ENCODE measurements around the gene ZSWIM1.
"Not testable (repeated sequence)": the region's sequence is repeated elsewhere in the genome, so short reads cannot be mapped to it uniquely, and the experiment has no call there.

The ZSWIM1 gene

DNA sequence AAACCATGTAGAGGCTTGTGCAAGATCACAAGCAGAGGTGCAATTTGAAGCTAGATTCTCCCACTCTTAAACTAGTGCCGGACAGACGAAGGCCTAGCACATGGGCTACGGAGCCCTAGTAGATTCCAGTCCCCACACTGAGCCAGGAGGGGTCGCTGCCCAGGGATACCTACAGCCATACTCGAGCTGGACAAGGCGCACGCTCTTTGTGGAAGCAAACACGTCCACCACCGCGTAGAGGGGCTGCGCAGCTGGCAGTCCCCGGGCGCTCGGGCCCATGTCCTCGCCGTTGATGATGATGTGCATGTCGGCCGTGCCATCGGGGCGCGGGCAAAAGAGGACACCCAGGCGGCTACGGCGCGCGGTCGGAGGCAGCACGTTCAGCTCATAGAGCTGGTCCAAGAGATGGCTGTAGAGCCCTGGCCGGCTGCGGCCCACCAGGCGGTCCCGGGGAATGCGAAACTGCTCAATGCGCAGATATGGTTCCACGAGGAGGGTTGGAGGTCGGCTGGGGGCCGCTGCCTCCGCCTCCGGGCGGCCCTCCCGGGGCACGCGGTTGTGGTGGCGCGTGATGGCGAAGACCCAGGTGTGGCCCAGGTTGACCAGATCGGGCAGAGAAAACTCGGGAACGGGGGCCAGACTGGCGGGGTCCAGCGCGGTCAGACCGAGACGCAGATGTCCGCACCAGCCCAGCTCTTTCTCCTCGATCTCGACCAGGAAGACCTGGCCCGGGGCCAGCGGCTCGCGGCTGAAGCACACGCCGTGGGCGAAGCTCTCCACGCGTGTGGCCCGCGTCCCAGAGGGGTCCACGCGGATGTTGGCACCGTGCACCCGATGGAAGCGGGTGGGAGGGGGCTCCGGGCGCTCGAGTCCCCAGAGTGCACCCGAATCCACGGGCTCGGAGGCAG lies 9.3 kb downstream of the ZSWIM1 start:
- peak; percentile 57 for DNase-seq

DNA sequence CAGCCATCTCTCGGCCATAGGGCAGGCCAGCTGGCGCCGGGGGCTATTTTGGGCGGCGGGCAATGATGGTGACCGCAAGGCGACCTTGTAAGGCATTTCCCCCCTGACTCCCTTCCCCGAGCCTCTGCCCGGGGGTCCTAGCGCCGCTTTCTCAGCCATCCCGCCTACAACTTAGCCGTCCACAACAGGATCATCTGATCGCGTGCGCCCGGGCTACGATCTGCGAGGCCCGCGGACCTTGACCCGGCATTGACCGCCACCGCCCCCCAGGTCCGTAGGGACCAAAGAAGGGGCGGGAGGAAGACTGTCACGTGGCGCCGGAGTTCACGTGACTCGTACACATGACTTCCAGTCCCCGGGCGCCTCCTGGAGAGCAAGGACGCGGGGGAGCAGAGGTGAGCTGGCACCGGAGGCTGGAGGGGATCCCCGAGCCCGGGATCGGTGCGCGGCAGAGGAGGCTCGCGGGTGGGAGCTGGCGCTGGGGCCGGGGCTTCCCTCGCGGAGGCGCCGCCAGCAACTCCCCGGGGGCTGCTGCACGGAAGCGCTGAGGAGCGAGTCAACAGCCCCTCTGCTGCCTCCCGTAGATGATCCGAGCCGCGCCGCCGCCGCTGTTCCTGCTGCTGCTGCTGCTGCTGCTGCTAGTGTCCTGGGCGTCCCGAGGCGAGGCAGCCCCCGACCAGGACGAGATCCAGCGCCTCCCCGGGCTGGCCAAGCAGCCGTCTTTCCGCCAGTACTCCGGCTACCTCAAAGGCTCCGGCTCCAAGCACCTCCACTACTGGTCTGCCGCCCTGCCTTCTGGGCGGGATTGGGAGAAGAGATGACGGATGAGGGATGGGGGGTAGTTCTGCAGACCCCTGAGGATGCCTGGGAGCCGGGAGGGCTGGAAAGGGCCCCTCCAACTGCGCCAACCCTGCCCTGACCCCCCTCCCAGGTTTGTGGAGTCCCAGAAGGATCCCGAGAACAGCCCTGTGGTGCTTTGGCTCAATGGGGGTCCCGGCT lies 10.3 kb downstream of the ZSWIM1 start, which contains the start of the genes CTSA and NEURL2:
TSS of gene CTSA (plus strand) at position 351 of the 999 bp plus-strand sequence. CDS start at position 585, 234 bp downstream.
TSS of gene NEURL2 (minus strand) at position 224 of the 999 bp plus-strand sequence. CDS start at position 7, 217 bp downstream.
- DNase-seq = peak; percentile 86

DNA sequence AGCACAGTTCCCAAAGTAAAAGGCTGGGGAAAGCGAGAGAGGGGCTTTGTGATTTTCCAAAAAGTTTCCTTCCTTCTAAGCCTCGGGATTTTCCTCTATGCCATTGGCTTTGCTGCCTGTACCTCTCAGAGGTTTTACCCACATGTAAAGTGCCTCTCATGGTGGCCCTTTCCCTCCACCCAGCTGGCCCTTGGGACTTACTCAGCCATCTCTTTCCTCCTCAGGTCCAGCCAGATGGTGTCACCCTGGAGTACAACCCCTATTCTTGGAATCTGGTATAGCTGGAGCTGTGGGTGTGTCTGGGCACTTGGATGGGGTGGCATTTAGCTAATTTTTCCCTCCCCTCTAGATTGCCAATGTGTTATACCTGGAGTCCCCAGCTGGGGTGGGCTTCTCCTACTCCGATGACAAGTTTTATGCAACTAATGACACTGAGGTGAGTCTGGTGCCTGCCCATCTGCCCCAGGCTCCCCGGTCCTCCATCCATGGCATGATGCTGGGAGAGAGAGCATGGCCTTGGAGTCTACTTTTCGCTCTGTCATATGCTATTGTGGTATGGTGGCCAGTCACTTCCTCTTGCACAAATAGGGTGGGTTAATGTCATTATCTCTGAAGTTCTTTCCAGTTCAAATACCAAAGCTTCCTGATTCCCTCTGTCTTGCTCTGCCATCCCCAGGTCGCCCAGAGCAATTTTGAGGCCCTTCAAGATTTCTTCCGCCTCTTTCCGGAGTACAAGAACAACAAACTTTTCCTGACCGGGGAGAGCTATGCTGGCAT lies 11.2 kb downstream of the ZSWIM1 start:
- no peak for DNase-seq

DNA sequence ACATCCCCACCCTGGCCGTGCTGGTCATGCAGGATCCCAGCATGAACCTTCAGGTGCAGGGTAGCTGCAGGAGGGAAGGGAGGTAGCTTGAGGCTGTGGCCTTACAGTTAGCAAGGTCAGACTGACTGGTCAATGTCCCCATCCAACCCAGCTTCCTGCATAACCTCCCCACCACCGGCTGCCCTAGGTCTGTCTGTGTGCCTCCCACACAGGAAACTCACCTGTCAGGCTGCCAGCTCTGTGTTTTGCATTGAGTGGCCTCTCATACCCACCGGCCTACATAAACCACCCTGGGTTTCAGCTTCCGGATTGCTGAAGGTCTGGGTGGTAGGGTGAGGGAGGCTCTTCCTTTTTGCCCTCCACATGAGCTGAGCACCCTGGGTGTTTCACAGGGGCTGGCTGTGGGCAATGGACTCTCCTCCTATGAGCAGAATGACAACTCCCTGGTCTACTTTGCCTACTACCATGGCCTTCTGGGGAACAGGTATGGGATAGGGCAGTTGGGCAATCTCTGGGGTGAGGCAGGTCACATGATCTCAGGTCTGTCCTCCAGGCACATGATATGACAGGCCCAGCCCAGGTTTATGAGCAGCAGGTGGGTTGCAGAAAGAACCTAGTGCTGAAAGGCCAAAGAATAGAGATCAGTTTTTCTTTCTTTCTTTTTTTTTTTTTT lies 11.9 kb downstream of the ZSWIM1 start:
- DNase-seq = no peak

DNA sequence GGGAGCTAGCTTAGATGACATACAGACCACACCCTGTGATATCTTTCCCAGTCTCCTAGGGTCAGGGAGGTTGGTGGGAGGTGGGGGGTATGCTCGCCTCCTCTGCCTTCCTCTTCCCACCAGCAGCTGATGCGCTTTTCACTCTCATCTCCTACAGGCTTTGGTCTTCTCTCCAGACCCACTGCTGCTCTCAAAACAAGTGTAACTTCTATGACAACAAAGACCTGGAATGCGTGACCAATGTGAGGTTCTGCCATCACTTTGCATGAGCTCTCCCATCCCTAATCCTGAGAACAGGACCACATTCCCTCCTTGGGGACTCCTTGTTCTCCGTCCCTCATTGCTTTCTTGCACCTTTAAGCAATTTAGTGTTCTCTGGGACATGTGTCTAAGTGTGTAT lies 12.8 kb downstream of the ZSWIM1 start:
- DNase-seq = no peak

DNA sequence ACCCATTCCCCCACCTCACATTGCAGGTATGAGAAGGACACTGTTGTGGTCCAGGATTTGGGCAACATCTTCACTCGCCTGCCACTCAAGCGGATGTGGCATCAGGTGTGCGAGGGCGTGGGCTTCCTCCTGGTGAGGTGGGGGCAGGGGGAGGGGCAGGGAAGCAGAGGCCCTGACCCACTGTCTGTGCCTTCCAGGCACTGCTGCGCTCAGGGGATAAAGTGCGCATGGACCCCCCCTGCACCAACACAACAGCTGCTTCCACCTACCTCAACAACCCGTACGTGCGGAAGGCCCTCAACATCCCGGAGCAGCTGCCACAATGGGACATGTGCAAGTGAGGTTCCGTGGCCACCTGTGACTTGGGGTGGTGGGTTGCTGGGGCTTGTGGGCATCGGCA lies 13.8 kb downstream of the ZSWIM1 start:
- DNase-seq = no peak

DNA sequence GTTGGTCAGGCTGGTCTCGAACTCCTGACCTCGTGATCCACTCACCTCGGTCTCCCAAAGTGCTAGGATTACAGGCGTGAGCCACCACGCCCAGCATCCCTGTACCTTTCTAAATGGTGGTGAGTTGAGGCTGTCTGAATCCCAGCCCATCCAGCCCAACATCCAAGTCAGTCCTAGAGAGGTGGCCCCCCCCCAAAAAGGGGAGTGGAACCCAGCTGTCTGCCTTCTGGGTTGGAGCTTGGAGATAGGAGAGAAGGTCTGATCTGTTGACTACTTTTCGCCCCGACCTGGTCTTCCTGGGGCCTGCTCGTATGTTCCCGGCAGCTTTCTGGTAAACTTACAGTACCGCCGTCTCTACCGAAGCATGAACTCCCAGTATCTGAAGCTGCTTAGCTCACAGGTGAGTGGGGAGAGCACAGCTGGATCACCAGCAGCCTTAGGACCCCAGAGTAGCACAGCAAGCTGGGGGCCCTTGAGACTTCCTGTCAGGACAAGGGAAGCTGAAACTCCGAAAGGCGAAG lies 15.7 kb downstream of the ZSWIM1 start:
- no peak for DNase-seq

DNA sequence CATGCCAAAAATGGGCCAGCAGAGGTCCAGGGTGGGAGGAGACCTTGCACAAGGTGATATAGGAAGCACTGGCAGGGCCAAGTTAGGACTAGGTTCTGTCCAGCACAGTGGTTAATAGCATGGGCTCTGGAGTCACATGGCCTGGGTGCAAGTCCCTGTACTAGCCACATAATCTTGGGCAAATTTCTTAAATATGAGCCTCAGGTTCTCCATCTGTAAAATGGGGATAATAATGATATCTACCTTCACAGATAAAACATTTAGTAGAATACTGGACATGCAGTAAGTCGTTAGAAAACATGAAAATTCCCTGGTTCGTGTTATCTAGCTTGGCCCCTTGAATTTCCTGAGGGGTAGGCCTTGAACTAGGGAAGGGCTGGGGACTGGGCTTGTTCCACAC lies 16.3 kb downstream of the ZSWIM1 start:
- no peak for DNase-seq

DNA sequence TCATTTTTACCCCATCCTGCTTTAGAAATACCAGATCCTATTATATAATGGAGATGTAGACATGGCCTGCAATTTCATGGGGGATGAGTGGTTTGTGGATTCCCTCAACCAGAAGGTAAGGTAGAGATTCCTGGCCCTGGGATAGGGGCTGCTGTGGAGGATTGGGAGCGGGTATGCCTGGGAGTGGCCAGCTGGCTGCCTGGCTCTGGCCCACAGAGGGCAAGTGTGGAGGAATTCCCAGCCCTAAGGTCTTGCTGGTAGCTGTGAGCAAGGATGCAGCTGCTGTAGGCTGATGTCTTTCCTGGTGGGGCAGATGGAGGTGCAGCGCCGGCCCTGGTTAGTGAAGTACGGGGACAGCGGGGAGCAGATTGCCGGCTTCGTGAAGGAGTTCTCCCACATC lies 16.7 kb downstream of the ZSWIM1 start:
- no peak for DNase-seq

DNA sequence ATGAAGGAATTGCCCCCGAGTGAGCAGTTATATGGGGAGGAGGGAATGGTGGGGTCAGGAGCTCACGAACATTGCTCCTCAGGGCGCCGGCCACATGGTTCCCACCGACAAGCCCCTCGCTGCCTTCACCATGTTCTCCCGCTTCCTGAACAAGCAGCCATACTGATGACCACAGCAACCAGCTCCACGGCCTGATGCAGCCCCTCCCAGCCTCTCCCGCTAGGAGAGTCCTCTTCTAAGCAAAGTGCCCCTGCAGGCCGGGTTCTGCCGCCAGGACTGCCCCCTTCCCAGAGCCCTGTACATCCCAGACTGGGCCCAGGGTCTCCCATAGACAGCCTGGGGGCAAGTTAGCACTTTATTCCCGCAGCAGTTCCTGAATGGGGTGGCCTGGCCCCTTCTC lies 17.3 kb downstream of the ZSWIM1 start:
- DNase-seq = no peak

DNA sequence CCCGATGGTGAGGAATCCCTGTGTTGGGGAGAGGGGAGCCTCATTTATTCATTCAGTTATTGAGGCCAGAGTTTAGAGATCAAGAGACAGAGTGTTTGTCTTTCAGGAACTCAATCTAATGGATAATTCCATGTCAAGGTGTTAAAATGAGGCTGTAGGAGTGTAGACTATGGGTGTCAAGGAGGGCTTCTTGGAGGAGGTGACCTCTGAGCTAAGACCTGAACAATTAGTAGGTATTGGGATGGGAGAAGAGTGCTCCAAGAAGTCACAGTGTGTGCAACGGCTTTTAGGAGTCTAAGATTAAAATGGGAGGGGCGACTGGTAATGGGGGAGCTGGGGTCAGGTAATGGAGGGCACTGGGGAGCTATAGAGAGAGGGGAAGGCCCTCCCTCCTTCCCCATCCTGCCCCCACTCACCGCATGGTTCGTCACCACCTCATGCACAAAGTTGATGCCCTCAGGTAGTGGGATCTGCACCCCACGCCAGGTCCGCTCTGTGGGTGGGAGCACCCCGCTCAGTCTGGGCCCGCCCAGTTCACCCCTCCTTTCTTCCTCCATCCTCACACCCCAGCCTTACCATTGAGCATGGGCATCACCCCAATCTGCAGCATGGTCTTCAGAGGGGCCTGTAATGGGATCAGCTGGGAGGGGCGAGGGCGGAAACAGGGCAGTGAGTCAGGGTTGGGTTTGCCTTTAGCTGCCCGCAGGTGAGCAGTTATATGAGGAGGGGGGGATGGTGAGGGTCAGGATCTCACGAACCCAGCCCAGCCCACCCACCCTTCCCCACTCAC lies 18.2 kb downstream of the ZSWIM1 start:
- DNase-seq = no peak

DNA sequence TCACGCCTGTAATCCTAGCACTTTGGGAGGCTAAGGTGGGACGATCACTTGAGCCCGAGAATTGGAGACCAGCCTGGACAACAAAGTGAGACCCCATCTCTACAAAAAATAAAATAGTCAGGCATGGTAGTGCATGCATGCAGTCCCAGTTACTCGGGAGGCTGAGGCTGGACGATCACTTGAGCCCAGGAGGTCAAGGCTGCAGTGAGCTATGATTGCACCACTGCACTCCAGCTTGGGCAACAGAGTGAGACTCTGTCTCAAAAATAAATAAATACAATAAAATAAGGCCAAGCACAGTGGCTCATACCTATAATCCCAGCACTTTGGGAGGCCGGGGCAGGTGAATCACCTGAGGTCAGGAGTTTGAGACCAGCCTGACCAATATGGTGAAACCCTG lies 20.3 kb downstream of the ZSWIM1 start:
- not testable (repeated sequence) for DNase-seq

DNA sequence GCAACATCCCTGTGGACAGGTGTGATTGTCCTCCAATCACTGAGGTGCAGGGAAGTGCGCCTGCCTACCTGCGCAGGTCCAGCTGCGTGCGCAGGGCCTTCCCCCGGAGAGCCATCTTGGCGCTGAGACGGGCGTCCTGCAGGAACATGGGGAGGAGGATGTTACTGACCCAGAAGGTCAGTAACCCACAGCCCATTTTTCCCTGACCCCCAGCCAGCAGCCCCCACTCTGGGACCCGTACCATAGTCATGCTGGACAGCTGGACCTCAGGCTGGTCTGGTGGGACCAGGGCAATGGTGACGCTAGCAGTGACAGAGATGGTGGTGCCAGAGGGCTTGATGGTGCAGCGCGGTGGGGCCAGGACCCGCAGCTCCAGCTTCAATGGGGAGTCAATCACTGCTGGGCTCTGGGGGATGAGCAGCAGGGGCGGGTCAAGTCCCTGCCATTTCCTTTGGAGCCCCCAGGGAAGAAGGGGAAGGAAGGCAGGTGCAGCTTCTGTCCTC lies 21.2 kb downstream of the ZSWIM1 start:
- no peak for DNase-seq

DNA sequence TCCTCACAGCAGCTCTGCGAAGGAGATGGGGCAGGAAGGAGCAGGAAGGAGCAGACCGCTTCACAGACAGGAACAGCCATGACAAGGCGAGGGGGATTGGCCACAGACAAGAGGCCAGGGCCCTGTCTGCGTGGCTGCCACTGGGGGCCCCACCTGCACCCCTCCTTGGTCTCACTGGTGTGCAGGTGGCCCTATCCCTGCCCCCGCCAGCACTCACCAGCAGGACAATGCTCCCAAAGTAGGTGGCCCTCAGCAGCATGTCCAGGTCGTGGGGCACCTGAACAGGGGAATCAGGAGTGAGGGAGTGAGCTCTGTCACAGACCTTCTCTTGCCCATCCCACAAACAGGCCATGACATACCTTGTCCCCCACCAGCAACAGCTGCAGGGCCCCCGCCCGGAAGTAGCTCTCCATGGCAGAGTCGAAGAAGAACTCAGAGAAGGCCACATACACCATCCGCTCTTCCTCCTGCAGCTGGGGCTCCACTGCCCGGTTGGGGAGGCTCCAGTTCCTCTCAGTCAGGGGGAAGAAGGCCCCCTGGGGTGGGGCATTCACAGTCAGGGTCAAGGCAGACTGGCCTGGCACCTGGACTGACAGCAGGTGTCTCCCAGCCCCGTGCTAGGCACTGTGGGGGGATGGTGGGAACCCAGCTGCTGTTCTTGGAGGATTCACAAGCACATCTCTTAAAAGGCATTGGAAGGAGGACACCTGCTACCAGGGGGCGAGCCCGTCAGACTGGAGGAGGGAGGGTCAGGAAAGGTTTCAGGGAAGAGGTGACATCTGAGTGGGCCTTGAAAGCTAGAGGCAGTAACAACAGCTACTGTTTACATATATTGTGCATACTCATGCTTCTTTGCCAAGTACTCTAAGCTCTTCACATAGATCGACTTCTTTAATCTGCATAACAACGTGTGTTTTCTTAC lies 23.8 kb downstream of the ZSWIM1 start:
- no peak for DNase-seq

DNA sequence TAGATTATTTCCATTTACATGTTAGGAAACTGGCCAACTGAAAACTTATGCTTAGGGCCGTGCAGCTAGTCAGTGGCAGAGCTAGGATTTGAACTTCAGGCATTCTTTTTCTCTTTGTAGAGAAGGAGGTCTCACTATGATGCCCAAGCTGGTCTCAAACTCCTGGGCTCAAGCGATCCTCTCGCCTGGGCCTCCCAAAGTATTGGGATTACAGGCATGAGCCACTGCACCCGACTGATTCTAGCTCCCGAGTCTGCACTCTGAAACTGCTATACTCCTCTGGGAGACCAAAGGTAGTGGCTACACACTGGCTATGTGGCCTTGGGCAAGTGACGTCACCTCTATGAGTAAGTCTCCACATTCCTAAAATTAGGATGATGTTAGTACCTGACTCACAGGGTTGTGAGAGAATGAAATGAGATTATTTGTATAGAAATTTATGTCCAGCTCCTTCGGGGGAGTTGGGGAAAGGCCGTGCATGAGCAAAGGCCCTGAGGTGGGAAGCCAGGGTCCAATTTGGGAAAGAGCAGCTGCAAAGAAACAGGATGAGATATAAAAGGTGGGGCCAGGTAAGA lies 24.6 kb downstream of the ZSWIM1 start:
- DNase-seq = no peak

DNA sequence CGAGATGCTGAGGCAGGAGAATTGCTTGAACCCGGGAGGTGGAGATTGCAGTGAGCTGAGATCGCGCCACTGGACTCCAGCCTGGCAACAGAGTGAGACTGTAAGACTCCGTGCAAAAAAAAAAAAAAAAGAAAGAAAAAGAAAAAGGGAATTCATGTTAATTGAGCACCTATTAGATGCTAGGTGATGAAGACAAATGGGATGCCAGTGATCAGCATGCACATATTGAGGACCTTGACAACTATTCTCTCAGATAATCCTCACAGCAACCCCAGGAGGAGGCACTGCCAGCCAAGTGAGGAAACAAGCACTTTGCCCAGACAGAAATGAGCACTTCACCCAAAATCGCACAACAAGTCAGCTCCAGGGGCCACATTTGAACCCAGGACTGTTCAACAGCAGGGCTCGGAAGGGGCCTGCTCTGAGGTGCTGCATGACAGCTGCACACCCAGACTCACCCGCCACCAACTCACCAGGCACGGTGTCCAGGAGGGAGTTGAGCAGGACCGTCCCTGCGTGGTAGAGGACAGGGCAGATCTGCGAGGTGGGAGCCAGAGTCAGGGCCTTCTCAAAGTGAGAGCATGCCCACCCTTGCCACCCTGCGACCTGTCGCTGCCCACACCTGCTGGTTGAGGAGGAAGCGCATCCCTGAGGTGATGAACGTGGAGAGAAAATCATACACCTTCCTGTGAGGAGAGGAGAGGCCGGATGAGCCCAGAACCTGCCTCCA lies 26.4 kb downstream of the ZSWIM1 start:
- DNase-seq = no peak

DNA sequence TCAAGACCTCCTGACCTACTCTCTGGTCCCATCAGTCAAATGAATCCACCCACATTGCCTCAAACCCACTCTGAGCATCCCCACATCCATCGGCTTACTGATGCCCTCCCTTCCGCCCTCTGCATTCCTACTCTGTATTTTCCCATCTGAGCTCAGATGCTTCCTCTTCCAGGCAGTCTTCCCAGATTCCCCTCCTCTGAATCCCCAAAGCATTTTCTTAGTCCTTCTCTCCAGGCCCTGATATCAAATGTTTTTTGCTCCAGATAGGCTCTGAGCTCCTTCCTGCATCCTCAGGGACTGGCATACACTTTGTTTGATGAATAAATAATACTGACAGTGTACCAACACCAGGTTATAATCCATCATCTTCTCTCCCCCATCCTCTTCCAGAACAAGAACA lies 27.1 kb downstream of the ZSWIM1 start:
- DNase-seq = no peak

DNA sequence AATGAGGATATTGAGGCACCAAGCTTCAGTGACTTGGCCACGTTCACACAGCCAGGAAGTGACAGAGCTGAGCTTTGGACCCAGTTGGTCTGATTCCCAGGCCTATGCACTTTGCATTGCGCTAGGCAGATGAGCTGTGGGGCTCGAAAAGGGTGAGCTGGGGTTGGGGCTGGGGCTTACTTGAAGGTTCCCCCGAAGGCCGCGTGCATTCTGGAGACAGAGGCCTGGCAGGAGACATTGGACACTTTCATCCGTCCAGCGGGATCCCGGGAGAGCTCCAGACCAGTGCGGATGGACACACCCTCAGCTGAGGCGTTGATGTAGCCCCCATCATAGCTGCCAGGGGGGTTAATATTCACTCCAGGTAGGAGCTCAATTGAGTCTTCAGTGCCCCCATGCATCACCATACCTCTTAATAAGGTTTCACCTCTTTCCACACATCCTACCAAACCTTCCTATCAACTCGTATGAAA lies 28.3 kb downstream of the ZSWIM1 start:
- no peak for DNase-seq
